Activated CD4-positive, alpha-beta T cell treated with anti-CD3 and anti-CD28 coated beads, Interleukin-2, amount 50 U/mL, for 24 hours (primary cell): Measurements from ENCODE around the gene SPATA19.
A peak's percentile ranks its signal among the peaks of the same experiment; 100 is the strongest.

ENCODE experiments used
- DNase-seq, 2 donors: peaks; one replicate each; pipeline ENCODE4 v3.0.0-alpha.2; 2020; ENCODE audit warnings: low read depth in 1 of 2, low spot score in 1 of 2

Gene SPATA19

GRCh38 chr11:133835593-133836548 is 9.4 kb downstream of the SPATA19 start:
- no peak for DNase-seq

DNA sequence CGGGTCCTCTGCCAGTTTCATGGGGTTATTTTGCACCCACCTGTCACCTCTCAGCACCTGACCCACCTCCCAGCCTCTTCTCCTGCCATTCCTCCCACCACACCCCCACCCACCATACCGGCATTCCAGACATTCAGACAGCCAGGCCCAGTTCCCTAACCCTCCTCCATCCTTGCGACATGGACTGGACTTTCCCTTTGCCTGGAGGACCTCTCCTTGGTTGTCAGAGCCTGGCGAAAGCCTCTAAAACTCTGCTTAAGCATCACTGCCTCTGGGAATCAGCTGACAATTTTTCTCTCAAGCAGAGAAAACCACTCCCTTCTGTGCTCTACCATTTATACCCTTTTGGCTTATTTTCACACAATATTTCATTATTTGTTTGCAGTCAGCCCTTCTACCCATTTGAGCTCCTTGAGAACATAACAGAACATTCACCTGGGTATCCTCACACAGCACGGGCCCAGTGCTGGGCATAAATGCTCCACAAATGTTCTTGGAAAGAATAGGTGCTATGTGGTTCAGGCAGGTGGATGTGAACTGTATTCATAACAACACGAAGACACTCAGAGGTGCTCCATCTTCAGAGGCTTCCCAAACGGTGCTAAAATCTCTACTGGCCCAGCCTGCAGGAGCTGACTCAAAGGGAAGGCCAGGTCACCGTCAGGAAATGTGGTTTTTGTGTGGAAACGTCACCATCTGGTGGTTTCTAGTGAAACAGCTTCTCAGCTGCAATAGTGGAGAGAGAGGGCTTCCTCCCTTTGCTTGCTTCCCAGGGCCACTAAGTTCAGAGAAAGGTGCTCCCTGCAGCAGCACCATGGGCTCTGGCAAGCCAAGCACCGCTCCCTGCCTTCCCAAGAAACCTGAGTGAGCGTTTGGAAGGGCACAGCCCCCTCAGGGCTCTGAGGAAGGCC is 10.4 kb downstream of the SPATA19 start:
- DNase-seq: peak in 1 of 2 donors; percentile 38

- DNase-seq: no peak
Observed at GRCh38 chr11:133833898-133834681, 11.2 kb downstream of the SPATA19 start.

DNA sequence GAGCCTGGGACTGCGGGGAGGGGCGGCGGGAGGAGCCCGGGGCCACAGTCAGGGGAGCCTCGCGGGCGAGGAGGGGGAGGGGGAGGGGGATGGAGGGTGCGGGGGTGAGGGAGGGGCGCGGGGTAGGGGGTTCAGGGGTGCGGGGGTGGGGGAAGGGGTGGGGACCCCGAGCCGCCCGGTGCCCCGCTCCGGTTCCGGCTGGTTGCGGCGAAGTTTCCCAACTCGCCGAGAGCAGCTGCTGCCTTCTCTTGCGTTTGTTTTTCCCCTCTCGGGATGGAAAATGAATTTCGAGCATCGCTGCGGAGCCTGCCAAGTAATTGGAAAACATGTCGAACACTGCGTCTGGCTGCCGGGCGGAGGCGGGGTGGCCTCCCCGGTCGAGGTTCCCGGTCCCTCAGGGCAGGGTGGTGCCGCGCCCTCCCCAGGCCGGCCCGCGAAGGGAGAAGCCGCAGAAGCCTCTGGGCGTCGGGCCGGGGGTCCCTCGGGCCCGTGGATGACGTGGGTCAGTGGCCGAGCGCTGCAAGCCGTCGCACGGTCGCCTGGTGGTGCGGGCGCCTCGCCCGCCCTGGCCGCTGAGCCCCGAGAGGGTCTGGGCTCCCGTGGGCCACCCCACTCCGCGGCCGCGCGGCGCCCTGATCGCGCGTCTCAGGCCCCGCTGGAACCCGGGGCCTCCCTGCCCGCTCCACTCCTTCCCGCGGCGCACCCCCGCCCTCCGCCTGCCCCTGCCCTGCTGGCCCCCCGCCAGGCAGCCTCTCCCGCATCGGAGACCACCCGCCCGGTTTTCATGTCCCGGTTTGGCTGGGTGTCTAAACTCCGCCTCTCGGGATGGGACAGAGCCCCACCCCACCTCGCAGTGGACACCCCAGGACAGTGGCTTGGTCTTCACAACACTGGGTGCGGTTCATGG is 12.1 kb downstream of the SPATA19 start:
- no peak for DNase-seq

- DNase-seq: no peak
Observed at GRCh38 chr11:133832096-133832990, 13.0 kb downstream of the SPATA19 start.

GRCh38 chr11:133830931-133831907 is 14.1 kb downstream of the SPATA19 start:
- DNase-seq: no peak

DNA sequence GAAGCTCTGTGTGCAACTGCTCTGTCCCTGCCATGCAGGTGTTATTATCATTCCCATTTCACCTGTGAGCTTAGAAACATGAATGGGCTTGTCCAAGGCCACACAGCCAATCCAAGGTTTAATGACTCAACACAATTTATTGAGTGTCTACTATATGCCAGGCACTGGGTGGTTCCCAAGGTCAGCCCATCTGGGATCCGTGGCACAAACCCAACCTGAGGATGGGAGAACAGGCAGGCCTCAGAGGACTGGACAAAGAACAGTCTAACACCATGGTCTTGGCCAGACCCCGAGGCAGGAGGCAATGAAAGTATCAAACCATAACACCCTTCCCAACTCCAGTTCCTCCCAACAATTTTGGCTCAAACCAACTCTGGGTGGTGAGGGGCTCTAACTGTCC is 15.7 kb downstream of the SPATA19 start:
- no peak for DNase-seq

DNA sequence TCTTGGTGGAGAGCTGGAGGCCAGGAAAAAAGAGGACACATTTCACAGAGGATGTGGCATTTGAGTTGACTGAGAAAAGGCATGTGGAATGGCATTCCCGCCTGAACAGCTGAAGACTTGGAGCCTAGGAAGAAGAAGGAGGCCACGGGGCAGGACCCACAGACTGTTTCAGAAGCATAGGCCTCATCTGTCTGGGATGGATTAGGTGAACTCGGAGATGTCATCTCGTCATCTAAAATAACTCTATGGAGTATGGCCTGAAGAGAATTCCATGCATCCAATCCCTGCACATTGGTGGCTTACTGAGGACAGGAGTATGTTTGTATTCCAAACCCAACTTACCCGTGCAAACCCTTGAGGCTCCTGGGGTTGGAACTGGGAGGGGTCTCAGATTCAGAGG is 16.4 kb downstream of the SPATA19 start:
- DNase-seq: no peak

GRCh38 chr11:133827556-133827955 is 17.8 kb downstream of the SPATA19 start:
- DNase-seq: no peak

GRCh38 chr11:133826866-133827265 is 18.4 kb downstream of the SPATA19 start:
- DNase-seq: no peak

DNA sequence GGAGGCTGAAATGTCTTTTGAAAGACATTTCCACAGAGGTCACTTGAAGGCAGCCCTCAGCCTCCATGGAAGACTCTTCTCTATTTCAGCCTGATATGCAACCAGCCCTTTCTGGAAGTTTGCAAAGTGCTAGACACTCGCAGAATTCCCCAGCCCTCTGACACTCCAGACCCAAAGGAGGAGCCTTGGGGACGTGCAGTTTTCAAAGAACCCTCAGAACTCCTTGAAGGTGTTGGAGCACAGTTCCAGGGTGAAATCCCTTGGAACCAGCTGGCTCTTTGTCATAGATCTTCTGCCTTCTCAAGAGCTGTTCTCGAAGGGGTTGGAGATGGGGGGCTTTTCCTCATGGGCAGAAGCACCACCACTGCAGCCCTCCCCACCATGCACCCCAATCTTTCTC is 19.6 kb downstream of the SPATA19 start:
- DNase-seq: no peak

DNA sequence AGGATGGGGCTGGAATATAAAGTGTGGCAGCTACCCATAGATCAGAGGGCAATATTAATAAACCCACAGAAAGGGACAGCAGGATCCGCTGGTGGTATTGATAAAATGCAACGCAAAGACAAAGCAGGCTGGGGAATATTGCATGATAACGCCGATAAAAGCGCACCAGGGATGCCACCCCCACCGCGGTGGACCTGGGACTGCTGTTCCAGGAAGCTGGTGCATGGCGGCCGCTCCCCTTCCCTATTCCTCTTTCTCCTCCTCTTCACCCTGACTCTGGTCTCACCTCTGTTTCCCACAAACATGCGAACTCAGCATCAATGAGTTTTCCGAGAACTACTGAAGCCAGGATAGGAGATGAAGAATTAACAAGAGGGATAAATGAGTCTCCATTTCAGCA is 20.2 kb downstream of the SPATA19 start:
- DNase-seq: no peak

DNA sequence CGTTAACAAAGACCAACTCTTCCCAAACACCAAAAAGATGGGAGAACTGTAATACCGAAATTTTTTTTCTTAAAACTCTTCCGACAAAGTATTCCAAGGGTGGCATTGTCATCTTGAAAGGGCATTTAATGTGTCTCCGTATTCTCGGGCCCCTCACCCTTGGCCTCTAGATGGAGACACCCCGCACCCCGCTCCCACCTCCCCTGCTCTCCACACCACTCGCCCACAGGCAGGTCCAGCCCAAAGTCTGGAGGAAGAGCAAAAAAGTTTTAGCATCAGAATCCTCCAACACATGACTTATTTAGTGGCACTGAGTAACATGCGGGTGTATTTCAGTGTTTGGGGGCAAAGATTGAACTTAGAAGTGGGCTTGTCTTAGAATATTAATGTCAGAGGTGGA is 20.7 kb downstream of the SPATA19 start:
- no peak for DNase-seq

DNA sequence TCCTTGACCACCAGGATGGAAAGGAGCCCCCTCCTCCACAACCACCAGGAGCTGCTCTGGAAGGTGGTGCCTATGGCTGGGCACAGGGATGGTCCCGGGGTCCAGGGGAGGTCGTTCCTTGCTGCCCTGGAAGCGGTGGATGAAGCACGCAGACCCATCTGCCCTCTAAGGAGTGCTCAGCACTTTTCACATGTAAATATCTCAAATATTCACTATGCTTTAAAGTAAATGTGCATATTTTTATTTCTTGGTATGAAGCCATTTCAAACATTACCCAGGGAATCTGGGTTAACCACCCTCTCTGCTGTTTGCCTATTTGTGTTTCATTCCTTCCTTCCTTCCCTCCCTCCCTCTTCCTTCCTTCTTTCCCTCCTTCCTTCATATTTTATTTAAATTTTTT is 21.7 kb downstream of the SPATA19 start:
- no peak for DNase-seq

DNA sequence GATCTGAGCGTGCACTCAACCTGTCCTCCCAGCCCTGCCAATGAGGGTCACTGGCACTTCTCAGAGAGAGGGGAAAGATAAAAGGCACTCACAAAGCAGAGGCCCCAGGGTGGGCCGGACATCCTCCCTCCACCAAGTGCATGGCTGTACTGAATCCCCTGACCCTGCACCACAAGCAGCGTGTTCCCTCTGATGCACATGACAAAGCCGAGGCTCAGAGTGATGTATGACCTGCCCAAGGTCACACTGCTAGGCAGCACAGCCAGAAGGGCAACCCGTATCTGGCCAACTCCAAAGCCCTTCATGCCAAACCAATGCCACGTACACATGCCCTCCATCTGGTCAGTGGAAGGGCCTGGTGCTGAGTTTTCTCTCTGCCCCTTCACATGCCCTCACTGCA is 22.1 kb downstream of the SPATA19 start:
- DNase-seq: no peak

DNA sequence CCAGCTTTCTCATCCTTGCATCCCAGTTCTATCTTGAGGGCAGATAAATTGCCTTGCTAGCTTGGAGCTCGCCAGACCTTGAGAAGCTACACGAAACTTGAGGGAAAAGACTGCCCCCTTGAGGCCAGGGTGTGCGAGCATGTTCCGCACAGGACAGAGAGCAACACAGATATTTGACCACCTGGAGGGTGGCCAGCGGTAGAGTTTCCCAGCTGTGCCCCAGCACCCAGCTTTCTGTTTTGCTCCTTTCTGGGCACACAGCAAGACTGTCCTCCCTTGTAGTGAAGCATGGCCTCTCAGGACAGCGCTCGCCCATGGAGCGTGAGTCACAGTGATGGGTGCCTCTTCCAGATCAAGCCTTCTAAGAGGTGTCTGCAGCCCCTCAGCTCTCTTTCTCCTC is 23.5 kb downstream of the SPATA19 start:
- no peak for DNase-seq

GRCh38 chr11:133819746-133820315 is 25.5 kb downstream of the SPATA19 start:
- DNase-seq: no peak

GRCh38 chr11:133819114-133819513 is 26.2 kb downstream of the SPATA19 start:
- no peak for DNase-seq
